Activated T-cell treated with anti-CD3 and anti-CD28 coated beads, Interleukin-2, amount 50 U/mL, for 48 hours (primary cell): ENCODE data around the gene DNAJC13.
"Not testable (repeated sequence)": the region's sequence is repeated elsewhere in the genome, so short reads cannot be mapped to it uniquely, and the experiment has no call there.

Source experiments
- DNase-seq, 2 experiments: peaks; one replicate each; pipeline ENCODE4 v3.0.0-alpha.2; 2020

Gene DNAJC13

DNA sequence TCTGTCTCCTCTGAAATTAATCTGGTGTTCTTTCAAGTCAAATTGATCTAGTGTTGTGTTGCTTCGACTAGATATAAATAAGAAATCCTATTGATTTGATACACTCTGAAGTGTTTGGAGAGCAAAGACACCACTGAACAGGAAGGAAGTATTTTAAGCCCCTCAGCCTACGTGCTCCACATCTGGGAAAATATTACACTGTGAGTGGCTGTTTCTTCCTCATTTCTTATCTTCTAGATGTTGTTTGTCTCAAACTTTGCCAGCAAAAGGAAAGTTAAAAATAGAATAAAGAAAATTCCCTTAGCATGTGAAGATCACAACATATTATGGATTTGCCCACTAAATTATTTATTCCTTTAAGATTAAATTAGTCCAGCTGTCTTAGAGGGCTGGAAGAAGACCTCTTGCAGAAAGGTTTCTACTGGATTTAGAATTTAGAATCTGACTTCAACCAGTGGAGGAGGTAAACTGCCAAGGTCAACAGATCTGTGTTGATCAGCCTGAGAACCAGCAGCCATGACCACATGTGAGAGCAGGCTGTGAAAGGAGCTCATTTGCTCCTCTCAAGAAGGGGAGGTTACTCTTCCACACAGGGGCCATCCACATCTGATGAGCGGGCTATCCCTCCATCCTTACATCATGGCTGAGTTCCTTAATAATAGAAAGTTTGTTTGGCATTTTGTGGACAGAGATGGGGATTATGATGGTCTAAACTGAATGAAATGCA is 133.4 kb downstream of the DNAJC13 start:
- no peak for DNase-seq

DNA sequence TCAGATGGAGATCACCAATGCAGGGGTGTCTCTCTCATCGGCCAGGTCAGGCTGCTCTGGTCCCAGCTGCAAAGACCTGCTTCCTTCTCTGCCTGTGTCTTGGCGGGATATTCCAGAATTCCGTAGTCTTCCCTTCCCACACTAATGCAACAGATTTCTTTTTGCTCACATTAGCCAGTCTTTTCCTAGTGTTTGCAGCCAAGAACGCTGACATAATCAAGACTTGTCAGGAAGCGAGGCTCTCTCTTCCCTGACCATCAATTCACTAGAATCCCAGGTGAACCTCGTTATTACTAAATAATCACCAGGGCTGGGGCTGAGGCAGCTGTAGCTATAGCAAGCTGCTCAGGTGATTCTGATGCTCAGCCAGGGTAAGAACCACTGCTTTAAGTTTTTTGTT is 136.5 kb downstream of the DNAJC13 start:
- DNase-seq = no peak

- DNase-seq = no peak
Observed at GRCh38 chr3:132554437-132554836, 137.1 kb downstream of the DNAJC13 start.

DNA sequence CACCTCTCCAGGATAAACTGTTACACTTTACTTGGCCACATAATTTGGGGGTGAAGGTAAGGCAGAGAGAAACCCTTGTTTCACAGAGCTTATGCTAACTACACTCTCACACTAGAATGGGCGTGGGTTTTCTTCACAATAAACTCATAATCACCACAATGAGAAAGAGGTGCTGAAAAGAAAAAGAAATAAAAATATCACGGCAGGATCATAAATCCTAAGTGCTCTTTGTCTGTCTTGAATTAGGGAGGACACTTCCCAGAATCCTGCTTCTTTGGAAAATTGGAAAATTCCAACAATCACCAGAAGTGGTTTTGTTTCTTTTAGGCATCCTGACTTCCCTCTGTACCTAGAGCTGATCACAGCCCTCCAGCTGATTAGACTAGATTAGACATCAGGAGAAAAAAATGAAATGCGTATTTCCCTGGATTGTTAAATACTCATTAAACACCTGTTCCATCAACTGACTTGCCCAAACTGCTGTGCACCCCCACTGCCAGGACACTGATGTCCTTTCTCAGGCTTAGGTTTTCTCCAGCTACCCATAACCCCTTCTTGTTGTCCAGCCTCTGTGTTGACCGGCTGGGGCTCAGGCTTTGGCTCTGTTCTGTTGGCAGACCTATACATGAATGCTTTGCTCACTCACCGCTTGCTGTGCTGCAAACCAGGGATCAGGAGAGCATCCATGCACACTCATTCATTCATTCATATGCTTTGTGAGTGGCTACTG is 138.2 kb downstream of the DNAJC13 start:
- no peak for DNase-seq

- DNase-seq = not testable (repeated sequence)
Observed at GRCh38 chr3:132556036-132556386, 138.7 kb downstream of the DNAJC13 start.

DNA sequence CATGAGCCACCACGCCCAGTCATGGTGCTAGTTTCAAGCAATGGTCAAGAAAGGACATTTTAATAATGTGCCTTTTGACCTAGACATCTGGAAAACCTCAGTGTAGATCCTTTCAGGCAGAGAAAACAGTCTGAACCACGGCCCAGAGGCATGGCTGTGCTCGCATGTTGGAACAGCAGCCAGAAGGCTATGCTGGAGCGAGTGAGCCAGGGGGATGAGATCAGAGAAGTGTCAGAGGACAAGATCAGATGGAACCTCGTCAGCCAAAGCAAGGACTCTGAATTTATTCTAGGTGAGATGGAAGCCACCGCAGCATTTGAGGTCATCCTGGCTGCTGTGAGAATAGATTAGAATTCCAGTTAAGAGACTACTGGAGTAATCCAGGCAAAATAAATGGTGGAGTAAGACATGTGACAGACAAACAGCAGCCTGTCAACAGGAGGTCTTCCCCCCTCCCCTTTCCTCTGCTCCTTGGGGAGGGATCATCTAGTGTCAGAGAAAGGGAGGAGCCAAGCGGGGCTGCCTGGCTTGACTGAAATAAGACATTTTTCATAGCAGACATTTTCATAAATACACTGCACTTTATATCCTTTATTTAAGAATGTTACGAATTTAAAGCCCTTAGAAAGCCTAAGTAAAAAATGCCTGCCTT is 139.3 kb downstream of the DNAJC13 start:
- no peak for DNase-seq

- DNase-seq = no peak
Observed at GRCh38 chr3:132561003-132561402, 143.7 kb downstream of the DNAJC13 start.

- DNase-seq = no peak
Observed at GRCh38 chr3:132563420-132564069, 146.2 kb downstream of the DNAJC13 start.

DNA sequence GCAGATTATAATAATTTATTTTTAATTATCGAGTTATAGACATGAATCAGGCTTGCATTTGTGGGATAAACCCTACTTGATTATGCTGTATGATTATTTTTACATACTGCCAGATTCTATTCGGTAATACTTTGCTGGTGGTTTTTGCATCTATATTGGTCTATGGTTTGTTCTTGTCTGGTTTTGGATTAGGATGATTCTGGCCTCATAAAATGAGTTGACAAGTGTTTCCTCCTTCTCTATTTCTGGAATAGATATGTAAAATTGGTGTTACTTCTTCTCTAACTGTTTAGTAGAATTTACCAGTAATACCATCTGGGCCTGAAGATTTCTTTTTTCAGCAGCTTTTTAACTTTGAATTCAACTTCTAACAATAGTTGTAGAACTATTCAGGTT is 146.8 kb downstream of the DNAJC13 start:
- no peak for DNase-seq

GRCh38 chr3:132568422-132568821 is 151.1 kb downstream of the DNAJC13 start:
- no peak for DNase-seq

DNA sequence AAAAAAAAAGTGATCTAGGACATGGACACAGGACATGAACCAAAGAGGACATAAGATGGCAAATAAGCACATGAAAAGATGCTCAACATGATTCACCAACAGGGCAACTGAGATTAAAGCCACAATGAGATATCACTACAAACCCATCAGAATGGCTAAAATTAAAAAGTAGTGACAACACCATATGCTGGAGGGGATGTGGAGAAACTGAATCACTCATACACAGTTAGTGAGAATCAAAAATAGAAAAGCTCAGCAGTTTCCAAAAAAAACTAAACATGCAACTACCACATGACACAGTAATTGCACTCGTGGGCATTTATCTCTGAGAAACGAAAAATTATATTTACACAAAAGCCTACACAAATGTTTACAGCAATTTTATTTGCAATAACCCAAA is 151.9 kb downstream of the DNAJC13 start:
- no peak for DNase-seq

- DNase-seq = no peak
Observed at GRCh38 chr3:132569580-132569979, 152.3 kb downstream of the DNAJC13 start.

DNA sequence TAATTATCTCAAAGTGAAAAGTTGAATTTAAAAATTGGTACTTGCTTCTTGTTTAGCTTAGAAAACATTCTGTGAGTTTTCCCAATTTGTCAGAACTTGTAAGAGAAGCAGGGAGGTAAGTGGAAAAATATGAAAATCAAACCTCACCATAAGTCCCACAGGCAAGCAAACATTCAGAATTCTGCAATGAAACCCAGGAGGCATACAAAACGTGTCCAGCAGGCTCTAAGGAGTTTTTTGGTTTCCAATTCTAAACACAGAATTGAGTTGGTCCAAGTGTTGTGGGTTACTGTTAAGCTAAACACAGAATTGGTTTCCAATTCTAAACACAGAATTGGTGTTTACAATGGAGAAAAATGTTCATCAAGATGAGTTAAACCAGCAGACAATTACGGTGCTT is 152.7 kb downstream of the DNAJC13 start:
- DNase-seq = no peak

GRCh38 chr3:132573797-132574211 is 156.5 kb downstream of the DNAJC13 start:
- DNase-seq = no peak

DNA sequence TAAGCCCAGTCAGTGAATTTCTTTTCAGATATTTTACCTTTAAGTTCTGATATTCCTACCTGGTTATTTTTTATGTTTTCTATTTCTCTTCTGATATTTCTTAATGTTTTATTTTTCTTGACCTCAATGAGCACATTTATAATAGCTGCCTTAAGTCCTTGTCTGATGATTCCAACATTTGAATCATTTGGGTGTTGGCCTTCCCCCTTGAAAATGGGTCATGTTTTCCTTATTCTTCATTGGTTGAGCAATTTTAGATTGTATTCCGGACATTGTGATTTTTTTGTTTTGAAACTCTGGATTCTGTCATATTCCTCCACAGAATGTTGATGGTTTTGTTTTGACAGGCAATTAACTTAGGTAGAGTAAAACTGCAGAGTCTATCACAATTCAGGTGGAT is 170.1 kb downstream of the DNAJC13 start:
- DNase-seq = no peak
